ENCODE results near the gene GCK. TPM values are rescaled to one million over a fixed set of nuclear protein-coding genes. Genes with fewer than 3 reads are reported as not detected.
A peak's percentile ranks its signal among the peaks of the same experiment; 100 is the strongest.

Gene GCK
- total RNA-seq, 2 donors from 2014 or later = 0.15 to 0.22 TPM

DNA sequence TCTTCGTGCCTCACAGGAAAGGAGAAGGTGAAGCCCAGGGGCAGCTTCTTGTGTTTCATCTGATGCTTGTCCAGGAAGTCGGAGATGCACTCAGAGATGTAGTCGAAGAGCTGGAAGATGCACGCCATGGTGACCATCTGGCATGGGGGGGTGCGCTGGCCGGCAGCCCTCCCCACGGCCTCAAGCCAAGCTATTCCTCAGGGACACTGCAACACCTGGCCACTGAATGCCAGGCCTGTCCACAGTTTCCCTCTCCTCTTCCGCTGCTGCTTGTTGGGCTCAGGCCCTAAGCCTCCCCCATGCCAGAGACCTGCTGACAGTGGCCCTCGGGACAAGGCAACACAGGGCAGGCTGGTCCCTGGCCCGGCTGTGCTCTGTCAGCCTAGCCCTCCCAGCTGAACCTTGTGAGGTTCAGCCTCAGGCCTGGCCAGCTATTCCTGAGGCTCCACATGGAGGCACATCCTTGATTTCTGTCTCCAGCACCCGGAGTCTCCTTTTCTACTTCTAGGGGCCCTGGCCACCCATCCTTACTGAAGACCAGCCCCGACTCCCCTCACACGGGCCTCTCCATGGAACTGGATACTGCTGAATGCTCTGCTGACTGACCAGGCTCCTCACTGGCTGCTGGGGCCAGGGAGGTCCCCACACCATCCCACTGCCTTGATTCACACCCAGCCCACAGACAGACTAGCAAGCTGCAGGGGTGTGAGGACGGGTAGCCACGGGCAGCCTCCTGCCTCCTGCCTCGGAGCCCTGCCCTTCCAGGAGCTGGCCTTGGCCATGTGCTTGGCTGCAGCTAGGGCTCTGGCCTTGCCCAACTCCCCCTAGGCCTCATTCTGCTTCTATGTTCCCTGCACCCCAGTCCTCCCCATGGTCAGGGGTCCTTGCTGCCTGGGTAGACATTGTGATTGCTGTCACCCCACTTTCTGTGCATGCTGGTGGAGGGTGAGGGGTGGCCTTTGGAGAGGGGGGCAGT is 38.0 kb downstream of the GCK start:
- ATAC-seq (no peak), DNase-seq (no peak)
- intact Hi-C loops (cut with DNase I, micrococcal nuclease) = no loop called here

DNA sequence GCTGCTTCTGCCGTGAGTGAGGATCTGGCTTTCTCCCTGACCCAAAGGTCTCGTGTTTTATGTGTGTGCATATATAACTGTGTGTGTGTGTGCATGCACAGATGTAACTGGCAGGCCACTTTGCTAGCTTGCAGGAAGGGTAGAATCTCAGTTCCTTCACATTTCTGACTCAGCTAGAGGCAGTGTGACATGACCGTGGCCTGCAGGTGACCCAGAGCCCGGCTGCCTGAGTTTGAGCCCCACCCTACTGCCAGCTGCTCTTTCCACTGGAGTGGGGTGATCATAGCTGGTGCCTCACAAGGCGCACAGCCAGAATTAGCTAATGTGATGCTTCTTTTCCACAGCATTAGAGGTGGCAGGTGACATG is 38.8 kb downstream of the GCK start:
- intact Hi-C loops (cut with DNase I, micrococcal nuclease) = no loop called here
- DNase-seq = no peak
- no peak for ATAC-seq

DNA sequence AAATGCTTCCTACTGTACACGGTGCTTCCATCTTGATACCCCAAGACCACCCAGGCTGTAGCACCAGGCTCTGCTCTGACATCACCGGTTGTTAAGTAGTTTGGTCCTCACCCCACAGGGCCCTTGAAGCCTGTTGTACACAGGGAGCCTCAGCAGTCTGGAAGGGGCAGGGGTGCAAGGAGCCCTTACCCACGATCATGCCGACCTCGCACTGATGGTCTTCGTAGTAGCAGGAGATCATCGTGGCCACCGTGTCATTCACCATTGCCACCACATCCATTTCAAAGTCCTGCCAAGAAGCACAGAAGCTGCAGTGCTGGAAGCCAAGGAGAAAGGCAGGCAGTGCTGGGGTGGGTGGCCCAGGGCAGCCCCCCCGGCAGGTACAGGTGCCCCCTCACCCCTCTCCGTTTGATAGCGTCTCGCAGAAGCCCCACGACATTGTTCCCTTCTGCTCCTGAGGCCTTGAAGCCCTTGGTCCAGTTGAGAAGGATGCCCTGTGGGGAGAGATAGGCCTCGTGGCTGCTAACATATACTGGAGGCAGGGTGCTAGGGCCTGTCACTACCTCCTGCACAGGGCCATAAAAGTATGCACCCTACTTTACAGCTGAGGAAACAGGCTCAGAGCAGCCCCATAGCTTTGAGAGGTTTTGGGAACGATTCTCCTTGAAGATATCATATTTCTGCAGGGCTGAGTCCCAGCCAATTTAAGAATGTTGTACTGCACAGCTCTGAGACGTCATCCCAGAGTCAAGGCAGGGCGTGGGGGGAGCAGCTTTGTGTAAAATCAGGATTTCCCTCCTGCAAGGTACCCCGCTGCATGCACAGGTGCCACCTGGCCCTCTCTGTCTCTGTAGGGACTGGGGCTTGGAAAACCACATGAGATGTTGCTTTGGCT is 39.4 kb downstream of the GCK start:
- DNase-seq = no peak
- no peak for ATAC-seq

DNA sequence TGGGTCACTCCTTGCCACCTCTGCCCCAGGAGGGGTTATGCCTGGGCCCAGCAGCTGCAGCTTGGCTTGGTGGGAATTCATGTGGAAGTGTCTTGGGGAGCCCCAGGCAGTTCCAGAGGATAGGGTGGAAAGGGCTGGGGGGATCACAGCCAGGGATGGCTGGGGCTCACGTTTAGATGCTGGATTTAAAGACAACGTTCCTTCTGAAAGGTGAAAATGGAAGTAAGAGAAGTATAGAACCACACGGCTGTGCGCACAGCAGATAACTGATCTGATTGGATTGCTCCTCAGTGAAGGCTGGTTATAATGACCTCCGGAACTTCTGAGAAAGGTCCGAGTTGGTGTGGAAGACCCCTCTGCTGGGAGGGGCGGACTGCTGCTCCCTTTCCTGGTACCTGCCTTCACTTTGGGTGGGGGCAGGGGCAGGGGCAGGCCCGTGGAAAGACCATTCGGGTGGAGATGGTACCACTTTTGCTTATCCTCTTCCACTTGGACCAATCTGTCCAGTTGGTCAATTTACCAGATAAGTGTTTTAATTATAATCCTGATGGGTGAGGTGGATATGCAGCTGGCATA is 40.2 kb downstream of the GCK start:
- no peak for DNase-seq
- intact Hi-C loops (cut with DNase I, micrococcal nuclease) = no loop called here
- no peak for ATAC-seq

More for the DNA sequence above, 39.4 kb downstream of the GCK start:
- intact Hi-C loops (cut with DNase I, micrococcal nuclease) = no loop called here

DNA sequence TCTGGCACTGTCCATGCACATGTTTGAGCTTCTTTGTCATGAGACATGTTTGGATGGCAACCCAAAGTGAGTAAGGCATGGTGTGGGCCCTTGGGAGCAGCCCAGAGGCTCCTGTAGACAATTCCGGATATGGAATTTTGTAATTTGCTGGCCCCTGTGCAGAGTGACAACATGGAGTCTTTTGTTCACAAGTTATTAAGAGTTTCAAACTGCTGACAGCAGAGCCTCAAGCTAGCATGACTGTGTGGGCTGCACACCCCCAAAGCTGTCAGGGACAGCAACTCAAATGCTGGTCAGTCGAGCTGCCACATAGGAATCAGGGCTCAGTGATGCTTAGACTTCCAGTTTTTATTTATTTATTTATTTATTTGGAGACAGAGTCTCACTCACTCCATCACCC is 41.1 kb downstream of the GCK start:
- intact Hi-C loops (cut with DNase I, micrococcal nuclease) = no loop called here
- DNase-seq (no peak), ATAC-seq (no peak)

DNA sequence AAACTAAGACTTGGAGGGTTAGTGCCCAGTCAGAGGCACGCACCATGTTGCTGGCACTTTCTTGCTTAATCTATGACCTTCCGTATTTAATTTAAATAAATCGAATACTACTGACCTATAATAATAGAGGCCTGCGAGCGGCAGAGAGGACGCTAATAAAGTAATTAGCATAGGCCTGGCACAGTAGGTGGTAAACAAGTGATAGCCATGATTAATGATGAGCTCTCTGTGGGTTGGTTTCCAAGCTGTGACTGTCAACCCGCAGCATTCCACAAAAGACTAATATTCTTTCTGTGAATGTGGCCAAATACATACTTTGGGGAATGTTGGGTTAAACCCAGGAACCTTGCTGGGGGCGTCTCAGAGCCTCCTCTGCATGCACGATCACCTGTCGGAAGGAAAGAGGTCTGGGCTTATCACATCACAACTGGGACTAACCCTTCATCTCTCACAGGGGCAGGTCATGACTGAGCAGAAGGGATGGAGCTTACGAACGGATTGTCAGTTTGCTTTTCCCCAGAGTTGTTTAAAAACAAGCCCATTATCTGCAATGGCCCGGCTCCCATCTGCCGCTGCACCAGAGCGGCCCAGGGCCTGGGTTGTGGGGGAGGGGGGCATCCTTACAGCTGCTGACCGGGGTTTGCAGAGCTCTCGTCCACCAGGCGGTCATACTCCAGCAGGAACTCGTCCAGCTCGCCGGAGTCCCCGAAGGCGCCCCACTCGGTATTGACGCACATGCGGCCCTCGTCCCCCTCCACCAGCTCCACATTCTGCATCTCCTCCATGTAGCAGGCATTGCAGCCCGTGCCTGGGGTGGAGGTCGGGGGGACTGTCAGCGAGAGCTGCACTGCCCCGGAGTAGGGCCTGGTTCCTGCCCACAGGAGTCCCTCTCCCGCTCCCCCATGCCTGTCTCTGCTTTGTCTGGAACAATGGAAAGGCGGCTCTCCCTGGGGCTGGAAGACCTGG is 41.9 kb downstream of the GCK start:
- no peak for DNase-seq
- ATAC-seq = no peak
- intact Hi-C loops (cut with DNase I, micrococcal nuclease) = no loop called here

DNA sequence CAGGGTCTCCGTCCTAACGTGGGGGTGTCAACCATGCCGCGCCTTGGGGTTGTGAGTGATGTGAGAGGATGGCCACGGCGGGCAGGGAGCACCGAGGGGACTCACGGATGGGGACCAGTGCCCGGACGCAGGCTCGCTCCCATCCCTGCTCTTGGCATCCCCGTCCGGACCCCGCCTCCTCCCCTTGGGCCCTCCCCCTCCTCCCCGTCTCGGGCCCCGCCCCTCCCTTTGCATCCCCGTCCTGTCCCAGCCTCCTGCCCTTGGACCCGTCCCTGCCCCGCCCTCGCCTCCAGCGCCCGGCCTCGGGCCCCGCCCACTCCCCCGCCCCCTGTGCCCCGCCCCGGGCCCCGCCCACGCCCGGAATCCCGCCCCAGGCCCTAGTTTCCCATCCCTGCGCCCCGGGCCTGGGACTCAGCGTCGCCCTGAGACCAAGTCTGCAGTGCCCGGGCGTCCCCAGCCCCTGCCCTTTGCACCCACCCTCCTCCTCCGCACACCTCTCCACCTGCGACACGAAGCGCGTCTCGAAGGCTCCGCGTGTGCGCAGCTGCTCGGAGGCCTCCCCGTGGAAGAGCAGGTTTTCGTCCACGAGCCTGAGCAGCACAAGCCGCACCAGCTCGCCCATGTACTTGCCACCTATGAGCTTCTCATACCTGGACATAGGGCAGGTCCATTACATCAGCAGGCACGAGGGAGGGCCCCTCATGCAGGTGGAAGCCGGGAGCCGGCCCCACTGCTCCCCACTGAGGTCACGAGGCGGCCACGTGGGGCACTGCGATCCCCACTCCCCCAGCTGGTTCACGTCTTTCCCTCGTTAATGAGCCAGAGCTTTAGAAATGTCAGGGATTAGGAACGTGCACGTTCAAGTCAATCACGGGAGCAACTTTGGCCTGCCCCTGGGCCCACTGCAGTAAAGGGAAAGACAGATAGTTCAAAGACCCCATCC is 43.0 kb downstream of the GCK start:
- DNase-seq = peak; percentile 87 to 88
- ATAC-seq = peak; percentile 99
- intact Hi-C loops (cut with DNase I, micrococcal nuclease) = no loop called here

DNA sequence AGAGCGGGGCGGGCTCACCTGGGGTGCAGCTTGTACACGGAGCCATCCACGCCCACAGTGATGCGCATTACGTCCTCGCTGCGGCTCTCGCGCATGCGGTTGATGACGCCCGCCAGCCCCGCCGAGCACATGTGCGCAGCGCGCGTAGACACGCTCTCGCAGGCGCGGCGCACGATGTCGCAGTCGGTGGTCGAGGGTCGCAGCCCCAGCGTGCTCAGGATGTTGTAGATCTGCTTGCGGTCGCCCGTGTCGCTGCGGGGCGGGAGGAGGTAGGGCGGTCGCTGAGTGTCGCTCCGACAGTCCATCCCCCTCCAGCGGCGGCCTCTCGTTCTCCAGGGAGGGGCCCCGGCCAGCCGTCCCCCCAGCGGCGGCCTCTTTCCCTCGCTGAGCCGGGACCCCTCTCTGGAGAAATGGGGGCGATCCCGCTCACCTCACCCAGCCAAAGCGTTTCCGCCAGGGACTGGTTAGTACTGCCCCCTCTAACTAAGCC is 43.7 kb downstream of the GCK start:
- no peak for ATAC-seq
- DNase-seq = peak in 1 of 2 donors; percentile 24
- intact Hi-C loops (cut with DNase I, micrococcal nuclease) = no loop called here

DNA sequence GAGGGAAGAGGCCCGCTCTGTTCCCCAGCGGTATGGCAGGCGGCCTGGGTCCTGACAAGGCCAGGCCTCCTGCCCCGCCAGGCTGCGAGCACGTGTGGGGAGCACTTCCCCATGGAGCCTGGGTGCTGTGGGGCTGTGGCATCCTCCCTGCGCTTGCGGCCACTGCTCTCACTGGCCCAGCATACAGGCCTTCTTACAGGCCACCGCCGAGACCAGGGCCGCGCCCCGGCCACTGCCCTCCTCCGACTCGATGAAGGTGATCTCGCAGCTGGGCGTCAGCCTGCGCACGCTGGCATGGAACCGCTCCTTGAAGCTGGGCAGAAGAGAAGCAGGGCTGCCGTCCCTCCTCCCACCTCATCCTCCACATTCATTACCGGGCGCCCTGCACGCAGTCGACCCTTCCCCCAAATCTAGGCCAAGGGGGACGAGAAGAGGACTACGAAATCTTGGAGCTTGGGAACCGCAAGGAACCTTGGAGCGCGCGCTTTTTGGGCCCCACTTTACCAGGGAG is 44.2 kb downstream of the GCK start:
- ATAC-seq (no peak), DNase-seq (no peak)
- intact Hi-C loops (cut with DNase I, micrococcal nuclease) = no loop called here

DNA sequence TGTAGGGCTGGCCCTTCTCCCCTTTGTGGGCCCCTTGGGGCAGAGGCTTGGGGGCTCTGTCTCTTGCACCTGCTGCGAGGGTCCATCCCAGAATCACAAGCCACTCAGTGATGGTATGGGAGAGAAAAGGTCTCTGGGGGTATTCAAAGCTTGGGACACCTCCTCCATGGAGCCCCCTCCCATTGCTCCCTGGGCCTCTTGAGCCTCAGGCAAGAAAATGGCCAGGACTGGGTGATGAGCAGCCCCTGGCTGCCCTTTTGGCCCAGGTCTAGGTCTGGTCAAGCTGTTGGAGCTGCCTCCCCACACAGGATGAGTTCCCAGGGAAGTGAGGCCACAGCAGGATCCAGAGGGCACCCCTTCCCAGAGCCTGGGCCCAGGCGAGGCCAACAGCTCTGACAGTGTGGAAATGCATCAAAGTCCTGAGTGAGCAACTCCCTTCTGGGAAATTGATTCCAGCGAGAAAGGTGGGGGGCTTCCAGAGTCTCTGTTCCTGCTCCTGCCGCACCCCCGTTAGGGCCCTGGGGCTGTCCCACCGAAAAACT is 44.7 kb downstream of the GCK start:
- intact Hi-C loops (cut with DNase I, micrococcal nuclease) = no loop called here
- ATAC-seq = no peak

DNA sequence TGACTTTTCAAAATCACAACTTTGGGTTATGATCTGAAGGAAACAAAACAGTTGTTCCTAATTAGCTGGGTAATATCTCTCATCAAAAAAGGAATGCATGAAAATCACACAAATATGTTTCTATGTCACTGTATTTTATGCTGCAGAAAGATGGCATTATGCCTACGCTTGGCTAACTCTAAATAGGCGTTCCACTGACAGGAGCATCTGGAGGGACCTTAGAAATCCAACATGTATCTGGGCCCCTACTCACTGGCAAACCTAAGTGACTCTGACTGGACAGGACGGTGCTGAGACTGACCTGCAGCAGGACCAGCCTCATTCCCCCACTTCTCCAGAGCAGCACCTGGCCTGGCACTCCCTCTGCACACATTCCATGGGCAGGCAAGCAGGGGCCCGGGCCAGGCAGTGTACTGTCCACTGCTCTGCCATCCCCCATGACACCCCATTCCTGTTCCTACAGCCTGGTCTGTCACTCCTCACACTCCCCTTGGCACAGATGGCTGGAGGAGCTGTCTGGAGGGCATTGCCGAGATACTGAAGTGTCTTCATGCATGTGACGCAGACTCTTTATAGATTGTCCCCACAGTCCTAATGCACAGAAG is 45.5 kb downstream of the GCK start:
- ATAC-seq (no peak), DNase-seq (no peak)
- intact Hi-C loops (cut with DNase I, micrococcal nuclease) = no loop called here

More for the DNA sequence above, 44.7 kb downstream of the GCK start:
- DNase-seq = no peak

DNA sequence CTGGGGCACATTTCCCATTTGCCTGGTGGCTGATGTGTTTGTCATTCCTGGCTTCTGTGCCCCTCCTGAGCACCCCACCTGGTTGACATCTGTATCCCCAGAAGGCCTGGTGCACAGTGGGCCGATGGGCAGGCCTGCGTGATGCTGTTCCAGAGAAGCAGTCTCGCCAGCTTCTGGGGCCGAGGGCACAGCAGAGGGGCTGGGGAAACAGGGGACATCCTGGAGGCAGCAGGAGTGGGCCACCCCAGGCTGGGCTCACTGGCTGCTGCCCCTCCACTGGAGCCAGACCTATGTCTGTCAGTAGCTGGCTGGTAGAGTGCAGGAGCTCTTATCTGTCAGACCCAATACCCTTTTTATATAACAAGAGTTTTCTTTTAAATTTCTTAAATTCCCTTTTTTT is 47.2 kb downstream of the GCK start:
- no peak for ATAC-seq
- no peak for DNase-seq
- intact Hi-C loops (cut with DNase I, micrococcal nuclease) = no loop called here

DNA sequence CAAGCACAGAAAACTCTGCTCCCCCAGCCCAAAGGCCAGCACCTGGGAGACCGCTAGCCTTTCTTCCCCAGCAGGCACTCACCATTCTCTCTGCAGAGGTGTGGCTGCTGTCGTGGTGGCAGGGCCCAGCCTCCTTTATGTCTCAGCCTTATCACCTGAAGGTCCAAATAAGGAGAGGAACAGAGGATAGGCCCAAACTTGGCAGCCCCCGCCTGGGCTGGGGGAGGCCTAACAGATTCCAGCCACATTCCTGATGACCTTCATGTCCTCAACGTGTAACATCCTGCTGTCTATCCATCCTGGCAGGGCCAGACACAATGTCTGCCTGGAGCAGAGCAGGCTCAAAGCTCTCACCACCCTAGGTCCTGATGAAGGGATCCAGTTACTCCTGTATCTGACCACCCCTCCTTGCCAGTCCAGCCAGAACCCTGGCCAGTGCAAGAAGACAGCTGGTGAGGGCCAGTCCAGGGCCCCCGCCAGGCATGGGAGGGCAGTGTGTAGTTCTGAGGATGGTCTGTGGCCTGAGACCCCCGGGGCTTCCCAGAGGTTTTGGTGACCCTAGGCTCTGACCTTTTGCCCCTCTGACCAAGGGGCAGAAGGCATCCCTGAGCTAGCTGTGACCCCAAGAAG is 47.9 kb downstream of the GCK start, which contains the start of gene MYL7:
Gene MYL7 (minus strand): TSS at position 112 of the 630 bp plus-strand sequence. CDS start 27 bp downstream, at position 85.
- ATAC-seq (no peak), DNase-seq (no peak)
- intact Hi-C loops (cut with DNase I, micrococcal nuclease) = no loop called here

DNA sequence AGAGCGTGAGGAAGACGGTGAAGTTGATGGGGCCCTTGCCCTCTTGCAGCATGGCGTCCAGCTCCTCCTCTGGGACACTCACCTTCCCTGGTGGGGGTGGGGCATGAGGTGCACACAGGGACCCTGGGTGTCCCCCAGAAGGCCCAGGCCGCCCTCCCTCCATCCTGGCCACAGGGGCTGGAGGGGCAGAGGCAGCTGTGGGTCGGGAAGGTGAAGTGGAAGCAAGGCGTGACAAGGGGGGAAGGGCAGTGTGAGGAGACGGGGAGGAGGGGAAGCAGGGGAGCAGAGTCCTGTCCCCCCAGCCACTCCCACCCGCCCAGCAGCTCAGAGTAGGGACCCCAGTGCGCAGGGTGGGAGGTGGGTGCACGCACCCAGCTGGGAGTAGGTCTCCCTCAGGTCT is 48.9 kb downstream of the GCK start:
- intact Hi-C loops (cut with DNase I, micrococcal nuclease) = no loop called here
- ATAC-seq (no peak), DNase-seq (no peak)

DNA sequence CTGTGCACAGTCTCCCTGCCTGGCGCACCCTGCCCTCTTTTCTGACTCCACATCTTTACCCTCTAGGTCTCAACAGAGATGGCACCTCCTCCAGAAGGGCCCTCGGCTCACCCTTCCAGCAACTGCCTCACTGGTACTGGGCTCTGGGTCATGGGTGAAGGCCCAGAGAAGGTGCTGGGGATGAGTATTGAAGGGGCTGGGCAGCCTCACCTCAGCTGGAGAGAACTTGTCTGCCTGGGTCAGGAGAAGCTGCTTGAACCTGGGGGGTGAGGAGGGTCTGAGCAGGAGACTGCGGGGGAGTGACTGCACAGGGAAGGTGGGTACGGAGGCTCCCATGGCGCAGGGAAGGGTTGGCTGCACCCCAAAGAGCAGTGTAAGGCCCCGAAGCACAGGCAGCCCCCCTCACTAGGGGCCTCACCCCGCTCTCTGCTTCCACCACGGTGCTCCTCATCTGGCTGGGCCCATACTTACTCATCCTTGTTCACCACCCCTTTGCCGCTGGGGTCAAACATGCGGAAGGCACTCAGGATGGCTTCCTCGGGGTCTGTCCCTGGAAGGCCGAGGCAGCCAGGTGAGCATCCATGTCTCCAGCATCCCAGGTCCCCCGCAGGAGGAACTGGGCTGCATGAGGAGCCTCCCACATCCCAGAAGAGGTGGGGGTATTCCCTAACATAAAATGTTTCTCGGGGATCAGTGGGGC is 49.8 kb downstream of the GCK start:
- intact Hi-C loops (cut with DNase I, micrococcal nuclease) = no loop called here
- no peak for ATAC-seq
- no peak for DNase-seq
